ENCODE data around the gene MMP10.

DNA sequence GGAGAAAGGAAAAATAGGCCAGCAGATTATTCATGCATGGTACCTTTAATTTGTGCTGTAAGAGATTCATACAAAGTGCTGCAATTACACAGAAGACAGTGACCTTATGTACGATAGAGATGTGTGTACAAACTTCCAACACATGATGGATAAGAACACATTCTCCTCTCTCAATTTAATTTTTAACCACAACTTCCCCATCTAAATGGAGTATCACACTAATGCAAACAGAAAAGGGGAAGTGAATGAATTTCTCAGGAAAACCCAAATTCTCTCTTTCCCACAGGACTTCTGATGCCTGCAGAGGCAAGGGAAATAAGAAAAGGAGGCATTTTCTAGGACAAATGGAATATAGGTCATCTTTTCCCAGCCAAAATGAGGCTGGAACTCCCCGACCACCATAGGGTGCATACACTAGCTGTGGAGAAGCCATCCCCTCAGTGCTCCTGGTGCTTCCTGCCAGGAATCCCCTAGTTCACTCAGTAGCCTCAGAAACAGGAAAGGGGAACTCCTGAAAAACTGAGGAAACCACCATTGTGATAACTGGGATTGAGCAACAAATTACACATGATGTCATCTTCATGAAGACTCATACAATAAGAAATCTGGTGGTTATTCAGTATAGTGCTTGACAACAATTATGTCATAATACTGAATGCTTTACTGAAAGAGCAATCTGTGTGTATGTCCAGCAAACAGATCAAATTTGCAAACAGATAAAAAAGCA, 22.4 kb downstream of the MMP10 start:
- TF ChIP-seq GATA2 (IDR thresholded peaks at IDR 0.05; ENCODE audit: low read depth, low read length) (no peak), GATA3 (IDR thresholded peaks at IDR 0.05; ENCODE audit: low read depth, low read length) (no peak)
